Lower leg skin (tissue), 4 donors: ENCODE results near the gene NT5DC3. TPM values are rescaled to one million over a fixed set of nuclear protein-coding genes. Genes with fewer than 3 reads are reported as not detected.
"Not testable (repeated sequence)": the region's sequence is repeated elsewhere in the genome, so short reads cannot be mapped to it uniquely, and the experiment has no call there.

ENCODE experiments used
- DNase-seq, 2 donors: peaks; one replicate each; pipeline ENCODE4 v3.0.0-alpha.2; 2019; ENCODE audit warnings: low spot score in 2 of 2
- H3K4me3 ChIP-seq: fragments of 200-600 bp; sonication (generic); 2 replicates; pipeline ENCODE4 v1.5.1; 2017; ENCODE audit warnings: mild to moderate bottlenecking, low read depth; ENCODE audit not compliant: poor library complexity, severe bottlenecking
- POLR2A ChIP-seq, 2 donors: fragments of 450-650 bp; IDR thresholded peaks; one replicate each; pipeline ENCODE4 v1.6.1; 2016 to 2017; ENCODE audit warnings: antibody characterized with exemption in 2 of 2, mild to moderate bottlenecking in 1 of 2, moderate library complexity in 1 of 2
- WGBS, 2 donors: methylation state at CpG; one replicate each; pipeline ENCODE4 v1.1.5; 2018; 5-methylcytosine and 5-hydroxymethylcytosine counted together
- intact Hi-C: fragments of 100-400 bp; cut with DNase I; formaldehyde crosslinking; loops from one replicate; pipeline ENCODE4 v1.15.0; 2023; ENCODE audit warnings: low total_unique reads
- total RNA-seq, 4 donors: library from RNA; depleted of rRNA; stranded (reverse); fragments of >200 nt; gene quantifications; one replicate each; pipeline ENCODE4 v1.1.0, GENCODE V29; 2016
- TF ChIP-seq, protein P1 (sequence below), 3 donors: fragments of 450-650 bp; IDR thresholded peaks; one replicate each; pipeline ENCODE4 v1.5.1; 2016; ENCODE audit warnings: antibody characterized with exemption in 3 of 3, mild to moderate bottlenecking in 3 of 3, moderate library complexity in 2 of 3

Gene NT5DC3
- total RNA-seq, 4 donors from 2014 or later, result 2.9 to 4.2 (median 3.5) TPM

DNA sequence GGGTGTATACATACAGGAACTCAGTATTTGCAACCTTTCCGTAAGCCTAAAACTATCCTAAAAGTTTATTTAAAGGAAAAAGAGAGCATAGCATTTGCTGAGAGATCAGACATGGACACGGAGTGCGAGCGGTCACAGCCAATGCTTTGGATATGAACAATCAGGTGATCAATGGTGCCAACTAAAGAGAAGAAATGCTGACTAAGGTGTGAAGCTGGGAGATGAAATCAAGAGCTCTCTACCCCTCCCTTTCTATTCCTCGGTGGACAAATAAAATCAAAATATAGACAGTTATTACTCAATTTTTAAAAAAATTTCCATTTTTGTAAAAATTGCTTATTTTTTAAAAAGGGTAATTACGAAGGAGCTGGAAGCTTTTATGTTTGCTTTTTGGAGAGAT, 29.2 kb downstream of the NT5DC3 start:
- DNase-seq, result no peak
- no peak overlapping the region for H3K4me3 ChIP-seq
- 88 to 96% methylated on average over 6 of the region's 6 CpGs for WGBS, 2 donors
- TF ChIP-seq, protein P1, sequence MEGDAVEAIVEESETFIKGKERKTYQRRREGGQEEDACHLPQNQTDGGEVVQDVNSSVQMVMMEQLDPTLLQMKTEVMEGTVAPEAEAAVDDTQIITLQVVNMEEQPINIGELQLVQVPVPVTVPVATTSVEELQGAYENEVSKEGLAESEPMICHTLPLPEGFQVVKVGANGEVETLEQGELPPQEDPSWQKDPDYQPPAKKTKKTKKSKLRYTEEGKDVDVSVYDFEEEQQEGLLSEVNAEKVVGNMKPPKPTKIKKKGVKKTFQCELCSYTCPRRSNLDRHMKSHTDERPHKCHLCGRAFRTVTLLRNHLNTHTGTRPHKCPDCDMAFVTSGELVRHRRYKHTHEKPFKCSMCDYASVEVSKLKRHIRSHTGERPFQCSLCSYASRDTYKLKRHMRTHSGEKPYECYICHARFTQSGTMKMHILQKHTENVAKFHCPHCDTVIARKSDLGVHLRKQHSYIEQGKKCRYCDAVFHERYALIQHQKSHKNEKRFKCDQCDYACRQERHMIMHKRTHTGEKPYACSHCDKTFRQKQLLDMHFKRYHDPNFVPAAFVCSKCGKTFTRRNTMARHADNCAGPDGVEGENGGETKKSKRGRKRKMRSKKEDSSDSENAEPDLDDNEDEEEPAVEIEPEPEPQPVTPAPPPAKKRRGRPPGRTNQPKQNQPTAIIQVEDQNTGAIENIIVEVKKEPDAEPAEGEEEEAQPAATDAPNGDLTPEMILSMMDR (IDR thresholded peaks at IDR 0.05), result no peak
- TF ChIP-seq POLR2A (IDR thresholded peaks at IDR 0.05), result no peak
- intact Hi-C loops, result no loop called here

DNA sequence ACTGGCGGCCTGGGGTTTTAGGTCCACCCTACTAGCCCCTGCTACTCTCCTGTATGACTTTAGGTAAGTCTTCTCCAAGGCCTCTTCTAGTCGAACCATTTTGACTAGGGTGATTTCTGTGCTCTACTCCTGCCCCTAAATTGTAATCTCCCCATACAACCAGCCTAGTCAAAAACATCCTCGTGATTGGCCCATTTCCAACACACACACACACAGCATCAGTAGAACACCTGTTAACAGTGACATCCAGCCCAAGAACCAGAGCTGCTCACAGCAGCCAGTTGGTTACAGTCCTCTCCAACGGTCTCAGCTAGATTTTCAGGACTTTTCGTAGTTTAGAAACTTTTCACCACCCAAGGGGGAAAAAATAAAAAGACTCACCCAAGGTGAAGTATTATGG, 30.9 kb downstream of the NT5DC3 start:
- TF ChIP-seq, protein P1 (IDR thresholded peaks at IDR 0.05), result no peak
- no peak for TF ChIP-seq POLR2A (IDR thresholded peaks at IDR 0.05)
- WGBS, 2 donors, result 81 to 96% methylated on average over 5 of the region's 5 CpGs
- no peak overlapping the region for H3K4me3 ChIP-seq
- no peak for DNase-seq
- intact Hi-C loops, result no loop called here

DNA sequence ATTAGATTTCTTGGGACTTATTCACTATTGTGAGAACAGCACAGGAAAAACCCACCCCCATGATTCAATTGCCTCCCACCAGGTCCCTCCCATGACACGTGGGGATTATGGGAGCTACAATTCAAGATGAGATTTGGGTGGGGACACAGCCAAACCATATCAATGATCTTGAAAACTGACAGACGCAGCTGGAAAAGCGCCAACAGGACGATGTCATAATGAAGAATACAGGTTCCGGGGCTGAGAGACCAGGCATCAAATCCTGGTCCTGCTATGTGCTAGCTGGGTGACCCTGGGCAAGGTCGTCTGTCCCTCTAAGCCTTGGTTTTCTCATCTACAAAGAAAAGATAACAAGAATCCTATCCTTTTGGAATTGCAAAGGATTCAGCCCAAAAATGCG, 31.4 kb downstream of the NT5DC3 start:
- DNase-seq, H3K4me3 ChIP-seq, intact Hi-C loops: not testable (repeated sequence)
- WGBS, 2 donors, result 80 to 87% methylated on average over 7 of the region's 7 CpGs

DNA sequence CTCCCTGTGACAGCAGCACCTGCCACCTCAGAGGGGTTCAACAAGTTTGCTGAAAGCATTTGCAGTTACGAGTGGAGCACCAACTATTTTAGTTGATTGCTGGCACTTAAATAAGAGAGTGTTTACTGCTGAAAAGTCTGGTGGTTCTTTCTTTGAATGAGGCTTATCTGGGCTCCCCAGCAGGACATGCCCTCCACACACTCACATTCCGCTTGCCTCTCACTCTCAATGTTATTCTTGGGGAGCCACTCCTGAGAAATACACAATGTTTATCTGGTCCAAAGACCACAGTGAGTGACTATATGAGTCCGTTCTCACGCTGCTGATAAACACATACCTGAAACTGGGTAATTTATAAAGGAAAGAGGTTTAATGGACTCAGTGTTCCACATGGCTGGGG, 31.9 kb downstream of the NT5DC3 start:
- TF ChIP-seq POLR2A (IDR thresholded peaks at IDR 0.05), result no peak
- TF ChIP-seq, protein P1 (IDR thresholded peaks at IDR 0.05), result no peak
- intact Hi-C loops, result no loop called here
- no peak for DNase-seq
- 97 to 98% methylated on average over 4 of the region's 4 CpGs for WGBS, 2 donors
- H3K4me3 ChIP-seq, result no peak overlapping the region

DNA sequence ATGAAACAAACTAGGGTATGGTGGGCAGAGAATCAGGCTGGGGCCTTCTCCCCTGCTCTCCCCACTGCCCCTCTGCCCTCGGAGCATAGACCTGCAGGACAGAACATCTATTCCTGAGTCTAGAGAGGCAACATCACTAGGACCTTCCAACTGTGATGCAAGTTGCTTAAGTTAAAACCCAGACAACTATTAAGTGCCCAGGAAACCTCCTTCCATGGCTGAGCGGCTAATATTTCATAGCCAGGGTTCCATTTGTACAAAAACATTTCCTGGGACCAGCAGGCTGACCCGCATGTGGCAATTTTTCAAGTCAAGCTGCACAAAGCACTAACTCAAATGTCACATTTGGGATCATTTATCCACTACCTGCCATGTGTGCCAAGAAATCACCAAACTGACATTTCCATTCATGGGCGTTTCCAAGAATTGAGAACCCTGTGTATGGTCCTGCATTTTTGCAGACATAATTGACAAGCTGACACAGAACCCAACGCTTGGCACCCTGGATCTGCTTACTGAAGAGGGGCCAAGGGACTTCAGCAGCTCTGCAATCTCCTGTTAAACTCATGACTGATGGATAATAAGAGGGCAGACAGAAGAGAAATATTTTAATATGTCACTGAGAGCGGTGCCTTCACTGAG, 32.7 kb downstream of the NT5DC3 start:
- no peak overlapping the region for H3K4me3 ChIP-seq
- WGBS, 2 donors, result 71 to 75% methylated on average over 6 of the region's 6 CpGs
- no peak for TF ChIP-seq POLR2A (IDR thresholded peaks at IDR 0.05)
- TF ChIP-seq, protein P1 (IDR thresholded peaks at IDR 0.05), result no peak
- intact Hi-C loops, result no loop called here
- DNase-seq, result no peak

DNA sequence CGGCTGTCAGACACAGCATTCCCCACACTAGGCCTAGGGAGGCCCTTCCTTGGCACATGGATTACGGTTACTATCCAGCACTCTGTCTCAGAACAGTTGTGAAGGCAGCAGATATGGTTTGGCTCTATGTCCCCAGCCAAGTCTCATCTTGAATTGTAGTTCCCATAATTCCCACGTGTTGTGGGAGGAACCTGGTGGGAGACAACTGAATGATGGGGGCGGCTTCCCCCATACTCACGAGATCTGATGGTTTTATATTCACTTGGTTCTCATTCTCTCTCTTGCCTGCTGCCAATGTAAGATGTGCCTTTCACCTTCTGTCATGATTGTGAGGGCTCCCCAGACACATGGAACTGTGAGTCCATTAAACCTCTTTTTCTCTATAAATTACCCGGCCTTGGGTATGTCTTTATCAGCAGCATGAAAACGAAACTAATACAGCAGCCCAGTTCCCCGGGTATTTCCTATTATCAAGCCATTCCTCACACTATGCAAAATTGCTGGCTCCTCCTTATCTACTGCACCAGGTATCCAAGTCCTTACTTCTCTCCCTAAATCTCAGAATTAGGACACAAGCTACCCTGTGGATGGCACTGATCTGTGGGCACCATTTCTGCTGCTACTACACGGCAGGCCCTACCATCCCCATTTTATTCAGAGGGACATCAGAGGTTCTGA, 33.3 kb downstream of the NT5DC3 start:
- intact Hi-C loops, result no loop called here

More for the DNA sequence above, 33.3 kb downstream of the NT5DC3 start:
- no peak overlapping the region for H3K4me3 ChIP-seq
- no peak for TF ChIP-seq POLR2A (IDR thresholded peaks at IDR 0.05)
- TF ChIP-seq, protein P1 (IDR thresholded peaks at IDR 0.05), result no peak
- WGBS, 2 donors, result 89 to 94% methylated on average over 9 of the region's 9 CpGs
- DNase-seq, result no peak
